GM21360 (cell line): ENCODE results near the gene UPK1A.
"Not testable (repeated sequence)": the region's sequence is repeated elsewhere in the genome, so short reads cannot be mapped to it uniquely, and the experiment has no call there.

Experiments used
- ATAC-seq: cut with Tn5 transposase; IDR thresholded peaks from one replicate; pipeline ENCODE4 v1.9.1; 2021; ENCODE audit warnings: mild to moderate bottlenecking, moderate library complexity; ENCODE audit not compliant: unreplicated experiment

Gene UPK1A

DNA sequence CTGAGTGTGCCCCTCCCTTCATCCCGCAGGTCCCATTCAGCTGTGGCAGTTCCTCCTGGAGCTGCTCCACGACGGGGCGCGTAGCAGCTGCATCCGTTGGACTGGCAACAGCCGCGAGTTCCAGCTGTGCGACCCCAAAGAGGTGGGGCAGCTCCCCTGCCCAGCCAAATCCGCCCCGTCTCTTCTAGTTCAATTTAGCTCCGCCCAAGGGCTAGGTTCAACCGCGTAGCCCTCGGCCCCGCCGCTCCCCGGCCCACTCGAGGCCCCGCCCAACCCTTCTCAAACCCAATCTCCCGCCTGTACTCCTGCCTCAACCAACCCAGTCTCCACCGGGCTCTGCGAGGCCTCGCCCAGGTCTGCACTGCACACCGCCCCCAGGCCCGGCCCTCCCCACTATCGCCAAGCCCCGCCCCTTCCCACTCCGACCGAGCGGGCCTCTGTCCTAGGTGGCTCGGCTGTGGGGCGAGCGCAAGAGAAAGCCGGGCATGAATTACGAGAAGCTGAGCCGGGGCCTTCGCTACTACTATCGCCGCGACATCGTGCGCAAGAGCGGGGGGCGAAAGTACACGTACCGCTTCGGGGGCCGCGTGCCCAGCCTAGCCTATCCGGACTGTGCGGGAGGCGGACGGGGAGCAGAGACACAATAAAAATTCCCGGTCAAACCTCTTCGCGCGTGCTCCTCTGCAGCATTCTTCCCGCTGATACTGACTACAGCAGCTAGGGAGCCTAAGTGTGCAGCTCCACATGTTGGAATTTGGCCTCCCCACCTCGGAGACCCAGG lies 21.9 kb upstream of the UPK1A start:
- peak; percentile 60 for ATAC-seq

GRCh38 chr19:35644987-35645679 lies 21.2 kb upstream of the UPK1A start:
- no peak for ATAC-seq

- no peak for ATAC-seq
Observed at GRCh38 chr19:35645680-35646511, 20.4 kb upstream of the UPK1A start.

DNA sequence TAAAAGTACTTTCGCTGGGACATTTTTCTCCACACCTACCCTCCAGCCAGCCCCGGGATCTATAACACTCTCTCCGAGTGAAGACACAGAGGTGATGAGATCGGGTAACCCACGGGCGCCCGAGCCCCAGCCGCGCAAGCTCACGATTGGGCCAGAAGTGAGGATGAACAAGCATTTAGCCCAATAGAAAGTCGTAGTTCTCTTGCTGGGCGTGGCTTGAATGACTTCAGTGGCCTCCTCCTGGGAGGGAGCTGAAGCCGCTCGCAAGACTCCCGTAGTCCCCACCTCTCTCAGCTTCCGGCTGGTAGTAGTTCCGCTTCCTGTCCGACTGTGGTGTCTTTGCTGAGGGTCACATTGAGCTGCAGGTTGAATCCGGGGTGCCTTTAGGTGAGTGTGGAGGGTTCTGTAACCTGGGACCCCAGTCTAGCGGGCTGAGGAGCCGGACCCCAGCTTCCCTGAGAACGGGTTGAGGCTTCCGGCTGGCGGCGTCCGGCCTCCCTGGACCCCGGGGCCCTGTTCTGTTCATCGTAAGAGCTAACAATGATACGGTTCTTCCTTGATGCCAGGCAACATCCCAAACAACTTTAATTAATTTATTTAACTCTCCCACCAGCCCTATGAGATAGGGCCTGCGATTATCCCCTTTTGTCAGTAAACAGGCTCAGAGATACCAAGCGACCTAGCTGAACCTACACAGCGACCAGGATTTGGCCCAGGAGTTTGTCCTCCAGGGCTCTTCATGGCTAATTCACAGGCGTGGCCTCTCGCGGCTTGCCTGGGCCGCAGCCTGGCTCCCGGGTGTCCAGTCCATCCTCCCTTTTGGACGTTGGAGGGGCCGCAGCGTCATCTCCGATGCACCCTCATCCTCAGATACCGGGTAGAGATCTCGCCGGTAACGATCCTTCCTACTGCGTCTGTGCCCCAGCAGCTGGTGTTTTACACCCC lies 18.0 kb upstream of the UPK1A start, which contains the start of gene COX6B1:
COX6B1 (plus strand) TSS at position 307 of the 945 bp plus-strand sequence. CDS start 2,921 bp downstream, outside the sequence.
- peak; percentile 59 for ATAC-seq

- no peak for ATAC-seq
Observed at GRCh38 chr19:35650581-35650980, 15.7 kb upstream of the UPK1A start.

- ATAC-seq = not testable (repeated sequence)
Observed at GRCh38 chr19:35654828-35655227, 11.5 kb upstream of the UPK1A start.

DNA sequence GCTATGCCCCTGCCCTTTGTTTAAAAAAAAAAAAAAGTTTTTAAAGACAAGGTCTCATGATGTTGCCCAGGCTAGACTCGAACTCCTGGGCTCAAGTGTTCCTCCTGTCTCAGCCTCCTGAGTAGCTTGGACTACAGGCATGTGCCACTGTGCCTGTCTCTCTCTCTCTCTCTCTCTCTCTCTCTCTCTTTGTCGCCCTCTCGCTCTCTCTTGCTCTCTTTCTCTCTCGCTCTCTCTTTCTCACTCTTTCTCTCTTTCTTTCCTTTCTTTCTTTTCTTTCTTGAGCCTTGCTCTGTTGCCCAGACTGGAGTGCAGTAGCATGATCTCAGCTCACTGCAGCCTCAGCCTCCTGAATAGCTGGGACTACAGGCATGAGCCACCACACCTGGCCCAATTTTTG lies 10.7 kb upstream of the UPK1A start:
- ATAC-seq = no peak

DNA sequence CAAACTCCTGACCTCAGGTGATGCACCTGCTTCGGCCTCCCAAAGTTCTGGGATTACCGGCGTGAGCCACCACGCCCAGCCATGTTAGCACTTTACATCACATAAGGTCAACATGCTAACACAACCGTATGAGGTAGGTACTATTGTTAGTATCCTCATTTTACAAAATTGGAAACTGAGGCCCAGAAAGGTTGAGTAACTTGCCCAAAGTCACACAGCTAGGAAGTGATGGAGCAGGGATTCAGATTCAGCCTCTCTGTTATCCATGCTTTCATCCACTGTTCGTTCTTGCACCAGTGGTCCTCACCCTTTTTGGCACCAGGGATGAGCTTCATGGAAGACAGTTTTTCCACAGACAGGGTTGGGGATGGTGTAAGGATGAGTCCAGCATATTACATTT lies 9.6 kb upstream of the UPK1A start:
- no peak for ATAC-seq

DNA sequence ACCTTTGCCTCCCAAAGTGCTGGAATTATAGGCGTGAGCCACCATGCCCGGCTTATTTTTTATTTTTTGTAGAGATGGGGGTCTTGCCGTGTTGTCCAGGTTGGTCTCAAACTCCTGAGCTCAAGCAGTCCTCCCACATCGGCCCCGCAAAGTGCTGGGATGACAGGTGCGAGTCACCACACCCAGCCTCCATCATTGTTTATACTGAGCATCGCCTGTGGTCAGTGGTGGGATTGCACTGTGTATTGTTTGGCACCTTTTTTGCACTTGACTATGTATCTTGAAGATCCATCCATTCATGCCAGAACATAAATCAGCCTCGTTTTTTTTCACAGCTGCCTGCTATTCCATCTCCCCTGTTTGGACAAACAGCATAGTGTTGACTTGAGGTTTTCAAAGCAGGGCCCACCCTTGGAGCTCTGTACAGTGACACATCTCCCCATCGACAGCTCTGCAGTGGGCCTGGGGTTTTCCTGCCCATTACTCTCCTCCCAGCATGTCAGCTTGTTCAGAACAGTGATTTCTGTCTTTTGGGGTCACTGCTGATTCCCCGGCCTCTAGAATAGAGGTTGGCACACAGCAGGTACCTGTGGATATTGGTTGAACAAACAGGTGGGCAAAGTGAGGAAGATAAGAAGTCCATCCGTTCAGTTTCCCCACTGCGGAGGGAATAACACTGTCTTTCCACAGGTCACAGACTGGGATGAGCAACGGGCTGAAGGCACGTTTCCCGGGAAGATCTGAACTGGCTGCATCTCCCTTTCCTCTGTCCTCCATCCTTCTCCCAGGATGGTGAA lies 8.2 kb upstream of the UPK1A start:
- no peak for ATAC-seq

- ATAC-seq = no peak
Observed at GRCh38 chr19:35661995-35662340, 4.3 kb upstream of the UPK1A start.

GRCh38 chr19:35663981-35664380 lies 2.3 kb upstream of the UPK1A start:
- ATAC-seq = no peak

DNA sequence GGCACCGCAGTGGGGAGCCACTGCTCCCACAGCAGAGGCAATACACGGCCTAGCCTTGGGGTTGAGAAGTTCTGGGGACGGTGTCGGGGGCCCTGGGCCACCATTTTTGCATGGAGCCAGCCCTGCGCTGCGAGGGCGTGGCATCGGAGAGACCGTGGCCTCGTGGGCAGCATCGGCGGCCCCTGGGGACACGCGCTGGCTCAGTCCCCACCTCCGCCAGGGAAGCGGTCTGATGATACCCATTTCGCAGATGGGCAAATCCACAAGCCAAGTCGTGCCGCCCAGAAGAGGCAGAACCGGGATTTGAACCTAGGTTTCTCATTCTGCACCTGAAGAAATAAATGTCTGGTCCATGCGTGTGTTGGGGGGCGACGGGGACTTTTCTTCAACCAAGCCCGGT lies 1.2 kb upstream of the UPK1A start:
- no peak for ATAC-seq

DNA sequence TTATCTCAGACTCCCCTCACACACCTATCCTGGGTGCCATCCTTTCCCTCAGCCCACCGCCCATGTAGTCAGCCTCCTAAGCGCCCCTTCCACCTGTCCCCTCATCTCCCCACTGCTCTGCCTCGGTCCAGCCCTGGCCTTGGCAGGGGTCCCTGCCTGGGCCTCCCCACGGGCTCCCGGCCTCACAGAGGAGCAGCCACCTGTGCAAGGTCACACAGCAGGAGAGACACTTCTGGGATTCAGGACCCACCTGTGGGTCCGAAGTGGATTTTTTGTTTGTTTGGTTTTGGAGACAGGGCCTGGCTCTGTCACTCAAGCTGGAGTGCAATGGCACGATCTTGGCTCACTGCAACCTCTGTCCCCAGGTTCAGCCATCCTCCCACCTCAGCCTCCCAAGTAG lies 713 bp upstream of the UPK1A start:
- ATAC-seq = no peak

GRCh38 chr19:35669566-35669965 lies 3.2 kb downstream of the UPK1A start:
- no peak for ATAC-seq

GRCh38 chr19:35669974-35670373 lies 3.7 kb downstream of the UPK1A start:
- no peak for ATAC-seq

- no peak for ATAC-seq
Observed at GRCh38 chr19:35670686-35671085, 4.4 kb downstream of the UPK1A start.

GRCh38 chr19:35671818-35672217 lies 5.5 kb downstream of the UPK1A start:
- ATAC-seq = no peak

- no peak for ATAC-seq
Observed at GRCh38 chr19:35673121-35673804, 6.9 kb downstream of the UPK1A start.

DNA sequence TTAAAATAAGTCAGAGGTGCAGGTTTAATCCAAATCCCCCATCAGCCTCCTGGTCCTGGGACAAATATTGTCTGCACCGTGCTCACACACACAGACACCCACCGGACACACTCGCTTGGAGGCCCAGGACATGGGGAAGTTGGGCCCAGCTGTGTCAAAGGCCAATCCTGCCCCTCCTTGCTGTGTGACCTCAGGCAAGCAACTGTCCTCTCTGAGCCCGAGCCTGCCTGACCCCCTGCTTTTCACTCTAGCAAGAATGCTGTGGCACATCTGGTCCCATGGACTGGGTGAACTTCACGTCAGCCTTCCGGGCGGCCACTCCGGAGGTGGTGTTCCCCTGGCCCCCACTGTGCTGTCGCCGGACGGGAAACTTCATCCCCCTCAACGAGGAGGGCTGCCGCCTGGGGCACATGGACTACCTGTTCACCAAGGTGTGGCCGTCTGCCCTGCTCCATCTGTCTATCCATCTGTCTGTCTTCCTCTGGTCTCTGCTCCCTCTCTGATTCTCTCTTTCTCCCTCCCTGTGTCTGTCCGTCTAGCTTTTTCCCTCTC lies 9.3 kb downstream of the UPK1A start:
- ATAC-seq = no peak
